ENCODE results near the gene GRPR. TPM values are rescaled to one million over a fixed set of nuclear protein-coding genes. Genes with fewer than 3 reads are reported as not detected.

The GRPR gene
- total and polyA plus RNA-seq, 10 of the 15 experiments (the other 5 are each of a cell fraction or from before 2014, with no cell fraction given) = 0.10 to 3.7 (median 0.21) TPM; not detected in 1

DNA sequence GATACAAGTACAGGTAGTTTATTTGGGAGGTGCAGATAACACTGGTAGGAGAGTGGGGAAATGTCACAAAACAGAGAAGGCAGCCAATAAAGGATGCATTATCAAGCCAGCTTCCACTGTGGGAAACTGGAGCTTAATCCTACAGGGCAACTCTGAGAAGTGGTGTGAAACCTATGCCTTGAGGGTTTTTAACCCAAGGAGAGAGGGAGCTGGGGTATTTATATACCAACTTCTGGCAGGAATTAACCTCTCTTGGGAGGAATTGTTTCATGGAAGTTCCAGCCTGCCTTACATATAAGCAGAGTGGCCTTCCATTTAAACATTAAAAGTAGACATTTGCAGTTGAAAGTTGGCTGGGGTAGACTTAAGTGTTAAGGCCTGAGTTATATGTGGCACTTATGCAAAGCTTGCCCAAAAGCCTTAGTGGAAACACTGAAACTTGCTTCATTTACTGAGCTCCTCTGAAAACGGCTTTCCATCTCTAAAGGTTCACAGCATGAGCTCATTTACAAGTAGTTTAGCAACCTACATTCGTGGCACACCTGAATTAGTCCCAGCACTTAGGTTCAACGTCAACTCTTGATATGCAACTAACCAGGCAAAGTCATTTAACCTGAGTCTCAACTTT, 63.1 kb downstream of the GRPR start (continued):
- TF ChIP-seq, protein P1, sequence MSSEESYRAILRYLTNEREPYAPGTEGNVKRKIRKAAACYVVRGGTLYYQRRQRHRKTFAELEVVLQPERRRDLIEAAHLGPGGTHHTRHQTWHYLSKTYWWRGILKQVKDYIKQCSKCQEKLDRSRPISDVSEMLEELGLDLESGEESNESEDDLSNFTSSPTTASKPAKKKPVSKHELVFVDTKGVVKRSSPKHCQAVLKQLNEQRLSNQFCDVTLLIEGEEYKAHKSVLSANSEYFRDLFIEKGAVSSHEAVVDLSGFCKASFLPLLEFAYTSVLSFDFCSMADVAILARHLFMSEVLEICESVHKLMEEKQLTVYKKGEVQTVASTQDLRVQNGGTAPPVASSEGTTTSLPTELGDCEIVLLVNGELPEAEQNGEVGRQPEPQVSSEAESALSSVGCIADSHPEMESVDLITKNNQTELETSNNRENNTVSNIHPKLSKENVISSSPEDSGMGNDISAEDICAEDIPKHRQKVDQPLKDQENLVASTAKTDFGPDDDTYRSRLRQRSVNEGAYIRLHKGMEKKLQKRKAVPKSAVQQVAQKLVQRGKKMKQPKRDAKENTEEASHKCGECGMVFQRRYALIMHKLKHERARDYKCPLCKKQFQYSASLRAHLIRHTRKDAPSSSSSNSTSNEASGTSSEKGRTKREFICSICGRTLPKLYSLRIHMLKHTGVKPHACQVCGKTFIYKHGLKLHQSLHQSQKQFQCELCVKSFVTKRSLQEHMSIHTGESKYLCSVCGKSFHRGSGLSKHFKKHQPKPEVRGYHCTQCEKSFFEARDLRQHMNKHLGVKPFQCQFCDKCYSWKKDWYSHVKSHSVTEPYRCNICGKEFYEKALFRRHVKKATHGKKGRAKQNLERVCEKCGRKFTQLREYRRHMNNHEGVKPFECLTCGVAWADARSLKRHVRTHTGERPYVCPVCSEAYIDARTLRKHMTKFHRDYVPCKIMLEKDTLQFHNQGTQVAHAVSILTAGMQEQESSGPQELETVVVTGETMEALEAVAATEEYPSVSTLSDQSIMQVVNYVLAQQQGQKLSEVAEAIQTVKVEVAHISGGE (CRISPR knock-in tag; IDR thresholded peaks at IDR 0.05) = no peak
- TF ChIP-seq RCOR1 (conservative IDR thresholded peaks at IDR 0.05; ENCODE audit: low read depth, low read length) = no peak

DNA sequence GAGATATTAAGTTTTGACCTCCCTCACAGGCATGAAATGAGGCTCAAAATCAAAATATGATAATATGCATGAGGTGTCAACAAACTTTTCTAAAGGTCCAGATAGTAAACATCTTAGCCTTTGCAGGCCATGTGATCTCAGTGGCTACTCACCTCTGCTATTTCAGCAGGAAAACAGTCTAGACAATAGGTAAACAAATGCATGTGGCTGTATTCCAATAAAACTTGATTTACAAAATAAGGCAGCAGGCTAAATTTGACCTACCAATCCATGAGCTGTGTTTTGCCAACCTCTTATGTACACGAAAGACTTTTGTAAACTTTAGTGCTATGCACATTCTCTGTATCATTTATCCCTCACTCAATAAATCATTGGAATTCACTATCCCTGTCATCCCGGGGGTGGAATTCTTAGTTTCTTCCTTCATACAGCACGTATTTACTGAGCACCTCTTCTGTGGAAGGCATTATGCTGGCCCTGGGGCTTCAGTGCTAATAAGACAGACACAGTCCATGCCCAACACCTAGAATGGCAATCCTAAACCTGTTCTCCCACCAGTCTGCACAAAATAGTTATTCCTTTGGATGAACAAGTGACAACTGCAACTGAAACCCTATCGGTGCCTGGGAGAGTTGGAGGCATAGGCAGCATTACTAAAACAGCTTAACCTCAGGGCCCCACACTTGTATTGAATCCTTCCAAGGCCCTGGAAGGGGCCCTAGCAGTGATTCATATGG, 63.8 kb downstream of the GRPR start:
- POLR2A ChIA-PET = no interaction called here
- BruUV-seq (replicated peaks) = no TSS peak
- TF ChIP-seq SPI1 (IDR thresholded peaks at IDR 0.05; ENCODE audit: borderline replicate concordance, insufficient read depth, low read depth, low read length) (no peak), ZNF207 (IDR thresholded peaks at IDR 0.05; ENCODE audit: borderline replicate concordance) (no peak), ATF7 (IDR thresholded peaks at IDR 0.05; ENCODE audit: low read depth) (no peak), ESRRA (IDR thresholded peaks at IDR 0.05; ENCODE audit: low read length) (no peak), HDGF (IDR thresholded peaks at IDR 0.05) (no peak), CREM (IDR thresholded peaks at IDR 0.05; ENCODE audit: low read depth) (no peak)
- TF ChIP-seq, protein P2, sequence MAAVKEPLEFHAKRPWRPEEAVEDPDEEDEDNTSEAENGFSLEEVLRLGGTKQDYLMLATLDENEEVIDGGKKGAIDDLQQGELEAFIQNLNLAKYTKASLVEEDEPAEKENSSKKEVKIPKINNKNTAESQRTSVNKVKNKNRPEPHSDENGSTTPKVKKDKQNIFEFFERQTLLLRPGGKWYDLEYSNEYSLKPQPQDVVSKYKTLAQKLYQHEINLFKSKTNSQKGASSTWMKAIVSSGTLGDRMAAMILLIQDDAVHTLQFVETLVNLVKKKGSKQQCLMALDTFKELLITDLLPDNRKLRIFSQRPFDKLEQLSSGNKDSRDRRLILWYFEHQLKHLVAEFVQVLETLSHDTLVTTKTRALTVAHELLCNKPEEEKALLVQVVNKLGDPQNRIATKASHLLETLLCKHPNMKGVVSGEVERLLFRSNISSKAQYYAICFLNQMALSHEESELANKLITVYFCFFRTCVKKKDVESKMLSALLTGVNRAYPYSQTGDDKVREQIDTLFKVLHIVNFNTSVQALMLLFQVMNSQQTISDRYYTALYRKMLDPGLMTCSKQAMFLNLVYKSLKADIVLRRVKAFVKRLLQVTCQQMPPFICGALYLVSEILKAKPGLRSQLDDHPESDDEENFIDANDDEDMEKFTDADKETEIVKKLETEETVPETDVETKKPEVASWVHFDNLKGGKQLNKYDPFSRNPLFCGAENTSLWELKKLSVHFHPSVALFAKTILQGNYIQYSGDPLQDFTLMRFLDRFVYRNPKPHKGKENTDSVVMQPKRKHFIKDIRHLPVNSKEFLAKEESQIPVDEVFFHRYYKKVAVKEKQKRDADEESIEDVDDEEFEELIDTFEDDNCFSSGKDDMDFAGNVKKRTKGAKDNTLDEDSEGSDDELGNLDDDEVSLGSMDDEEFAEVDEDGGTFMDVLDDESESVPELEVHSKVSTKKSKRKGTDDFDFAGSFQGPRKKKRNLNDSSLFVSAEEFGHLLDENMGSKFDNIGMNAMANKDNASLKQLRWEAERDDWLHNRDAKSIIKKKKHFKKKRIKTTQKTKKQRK (IDR thresholded peaks at IDR 0.05; ENCODE audit: low read depth, low read length) = no peak
- TF ChIP-seq, protein P3, sequence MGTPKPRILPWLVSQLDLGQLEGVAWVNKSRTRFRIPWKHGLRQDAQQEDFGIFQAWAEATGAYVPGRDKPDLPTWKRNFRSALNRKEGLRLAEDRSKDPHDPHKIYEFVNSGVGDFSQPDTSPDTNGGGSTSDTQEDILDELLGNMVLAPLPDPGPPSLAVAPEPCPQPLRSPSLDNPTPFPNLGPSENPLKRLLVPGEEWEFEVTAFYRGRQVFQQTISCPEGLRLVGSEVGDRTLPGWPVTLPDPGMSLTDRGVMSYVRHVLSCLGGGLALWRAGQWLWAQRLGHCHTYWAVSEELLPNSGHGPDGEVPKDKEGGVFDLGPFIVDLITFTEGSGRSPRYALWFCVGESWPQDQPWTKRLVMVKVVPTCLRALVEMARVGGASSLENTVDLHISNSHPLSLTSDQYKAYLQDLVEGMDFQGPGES (IDR thresholded peaks at IDR 0.05) = no peak

More for the DNA sequence above, 63.8 kb downstream of the GRPR start:
- Histone ChIP-seq H3K79me2 (ENCODE audit: control insufficient read depth, insufficient read depth, low read length) (no peaks in the 10 kb centered on the region), H4K20me1 (ENCODE audit: control insufficient read depth, insufficient read depth) (no peaks in the 10 kb centered on the region), H3K9ac (ENCODE audit: control insufficient read depth, insufficient read depth, low read length) (no peak overlapping the region), H3K4me1 (ENCODE audit: control insufficient read depth, insufficient read depth, low read length) (no peaks in the 10 kb centered on the region), H2AFZ (ENCODE audit: control insufficient read depth, low read depth, low read length) (no peak overlapping the region), H3K4me2 (ENCODE audit: control insufficient read depth, insufficient read depth) (no peak overlapping the region), H3K4me3 (no peak overlapping the region), H3K9me3 (replicated peaks; ENCODE audit: control insufficient read depth, insufficient read depth, low read length) (no peaks in the 10 kb centered on the region), H3K36me3 (ENCODE audit: control insufficient read depth in 2 of 2, insufficient read depth in 2 of 2, low read length in 1 of 2) (no peaks in the 10 kb centered on the region), H3K27me3 (replicated peaks in 1 of 2; ENCODE audit: control insufficient read depth in 2 of 2, insufficient read depth in 2 of 2, low read length in 1 of 2) (no peaks in the 10 kb centered on the region), H3K27ac (ENCODE audit: control insufficient read depth, insufficient read depth) (no peak overlapping the region)
- intact Hi-C loops (cut with micrococcal nuclease; ENCODE audit: unreplicated experiment) (no loop called here), in situ Hi-C loops (cut with MboI) (no loop called here)
- CTCF ChIA-PET = interaction anchor here (1.4 kb wide), 1 partner anchor 24 kb away, joined by 4 read pairs; no protein-coding TSS in a partner anchor
- WGBS (ENCODE audit: insufficient coverage, insufficient replicate concordance, low lambda C conversion rate, missing lambda C conversion rate) = 22% methylated on average over 4 of the region's 4 CpGs
- no peak for FAIRE-seq
- no peak for ATAC-seq
- SMC1A ChIA-PET (ENCODE audit: uncharacterized antibody, unreplicated experiment) = interaction anchor here (0.5 to 1.1 kb wide), 4 partner anchors 14 to 693 kb away, joined by 3 read pairs; partner anchors contain the start of gene GRPR
- no peak for DNase-seq (ENCODE audit: low read depth, low spot score)
- RAD21 ChIA-PET (ENCODE audit: unreplicated experiment) = interaction anchor here (1.0 kb wide), 2 partner anchors 49 to 62 kb away, joined by 3 to 4 read pairs; no protein-coding TSS in a partner anchor
